Endothelial cell (in vitro differentiated cells): ENCODE results near the gene TMEM125. TPM values are rescaled to one million over a fixed set of nuclear protein-coding genes. Genes with fewer than 3 reads are reported as not detected.

Experiments
- DNase-seq: peaks from one replicate; pipeline ENCODE4 v3.0.0; 2021; ENCODE audit warnings: low spot score
- H3K27ac Mint-ChIP-seq: one replicate; pipeline ENCODE4 v1.8.0; 2021; ENCODE audit warnings: mixed read lengths, inconsistent platforms; ENCODE audit not compliant: unreplicated experiment
- H3K27me3 Mint-ChIP-seq: one replicate; pipeline ENCODE4 v1.8.0; 2021; ENCODE audit warnings: mild to moderate bottlenecking, moderate library complexity, mixed read lengths, inconsistent platforms; ENCODE audit not compliant: unreplicated experiment
- H3K36me3 Mint-ChIP-seq: one replicate; pipeline ENCODE4 v1.8.0; 2021; ENCODE audit warnings: mild to moderate bottlenecking, low read depth, mixed read lengths, inconsistent platforms; ENCODE audit not compliant: unreplicated experiment
- H3K4me1 Mint-ChIP-seq: one replicate; pipeline ENCODE4 v1.8.0; 2021; ENCODE audit warnings: mild to moderate bottlenecking, mixed read lengths, inconsistent platforms; ENCODE audit not compliant: unreplicated experiment
- H3K4me3 Mint-ChIP-seq: one replicate; pipeline ENCODE4 v1.8.0; 2021; ENCODE audit warnings: mild to moderate bottlenecking, mixed read lengths, inconsistent platforms; ENCODE audit not compliant: unreplicated experiment
- H3K9me3 Mint-ChIP-seq: one replicate; pipeline ENCODE4 v1.8.0; 2021; ENCODE audit warnings: mixed read lengths, inconsistent platforms; ENCODE audit not compliant: unreplicated experiment
- CTCF ChIP-seq: fragments of 200-600 bp; sonication (generic); IDR thresholded peaks from one replicate; pipeline ENCODE4 v1.5.0; 2021; ENCODE audit warnings: antibody characterized with exemption; ENCODE audit not compliant: unreplicated experiment
- total RNA-seq: library from RNA; stranded (reverse); fragmentation: NEBNext Ultra II Directional; extraction: Animal tissue kit (Norgen Biotek cat#: 25700); gene quantifications from one replicate; pipeline ENCODE4 v1.2.1, GENCODE V29; 2021; ENCODE audit not compliant: unreplicated experiment

TMEM125 gene
- total RNA-seq, 1 donor from 2014 or later, result 2.7 TPM

GRCh38 chr1:43225168-43225567 is 44.6 kb upstream of the TMEM125 start:
- DNase-seq, result no peak
- no peak overlapping the region for H3K27ac Mint-ChIP-seq
- peaks cover 7% of the 10 kb centered on the region for H3K4me1 Mint-ChIP-seq
- no peaks in the 10 kb centered on the region for H3K9me3 Mint-ChIP-seq
- no peaks in the 10 kb centered on the region for H3K36me3 Mint-ChIP-seq
- H3K4me3 Mint-ChIP-seq, result no peak overlapping the region
- H3K27me3 Mint-ChIP-seq, result peaks cover 9% of the 10 kb centered on the region
- no peak for TF ChIP-seq CTCF

DNA sequence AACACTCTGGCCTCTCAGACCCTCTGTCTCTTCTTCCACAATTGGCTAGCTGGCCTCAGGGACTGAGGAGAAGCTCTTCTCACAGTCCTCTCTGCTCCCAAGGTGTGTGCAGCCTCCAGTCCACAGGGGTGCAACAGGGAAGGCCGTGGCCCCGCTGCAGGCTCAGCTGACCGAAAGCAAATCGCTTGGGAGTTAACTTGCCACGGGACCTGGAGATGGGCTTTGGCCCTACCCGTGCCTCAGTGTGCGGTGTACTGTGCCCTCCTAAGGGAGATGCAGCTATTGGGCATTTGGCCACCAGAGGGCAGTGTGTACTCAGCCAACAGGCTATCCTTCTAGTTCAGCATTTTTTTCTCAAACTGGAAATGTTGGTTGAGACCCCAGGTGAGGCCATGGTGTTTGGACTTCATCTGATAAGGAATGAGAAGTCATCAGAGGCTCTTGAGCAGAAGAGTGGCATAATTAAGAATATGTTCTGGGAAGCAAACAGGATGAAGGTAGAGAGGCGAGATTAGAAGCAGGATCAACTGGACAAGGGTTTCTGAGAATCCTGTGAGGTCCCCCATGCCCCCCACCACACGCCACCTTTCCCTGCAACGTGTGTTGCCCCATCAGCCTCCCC is 42.5 kb upstream of the TMEM125 start:
- H3K27me3 Mint-ChIP-seq, result peaks cover 9% of the 10 kb centered on the region
- no peak overlapping the region for H3K27ac Mint-ChIP-seq

DNA sequence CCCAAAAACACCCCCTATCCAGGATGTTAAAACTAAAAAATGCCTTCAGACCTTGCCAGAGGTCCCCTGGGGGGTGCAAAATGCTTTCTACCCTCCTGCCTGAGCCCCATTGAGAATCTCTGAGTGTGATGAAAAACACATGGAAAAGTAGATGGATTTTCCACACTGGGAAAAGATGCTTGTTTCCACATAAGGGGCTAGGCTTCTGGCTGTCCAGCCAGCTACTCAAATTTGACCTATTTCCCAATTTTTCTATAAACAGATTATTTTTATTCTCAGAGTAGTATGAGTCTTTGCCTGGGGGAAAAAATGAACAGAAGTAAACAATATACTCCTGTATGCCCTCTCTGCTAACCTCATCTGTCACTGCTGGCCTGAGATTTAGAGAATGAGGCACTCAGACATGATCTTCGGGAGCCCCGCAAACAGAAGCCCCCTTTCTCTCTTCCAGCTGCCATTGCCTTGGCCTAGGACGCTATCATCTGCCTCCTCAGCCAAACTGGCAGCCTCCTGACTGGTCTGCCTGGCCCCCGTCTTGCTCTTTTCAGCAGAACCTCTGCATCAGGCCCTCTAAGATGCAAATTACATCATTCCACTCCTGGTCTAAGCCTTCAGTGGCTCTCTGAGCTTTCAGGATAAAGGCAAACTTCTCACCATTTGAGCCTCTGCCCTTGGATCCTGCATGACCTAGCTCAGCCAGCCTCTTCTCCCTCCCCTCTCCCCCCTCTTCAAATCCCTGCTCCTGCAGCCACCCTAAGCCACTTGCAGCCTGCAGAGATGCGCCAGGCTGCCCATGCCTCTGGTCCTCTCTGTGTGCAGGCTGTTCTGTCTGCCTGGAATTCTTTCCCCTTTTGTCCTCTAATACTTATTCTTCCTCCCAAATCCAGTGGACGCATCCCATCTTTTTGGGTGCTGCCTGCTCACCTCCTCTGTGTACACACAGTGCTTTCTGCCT is 39.7 kb upstream of the TMEM125 start:
- TF ChIP-seq CTCF, result no peak
- no peak overlapping the region for H3K27ac Mint-ChIP-seq
- no peaks in the 10 kb centered on the region for H3K4me1 Mint-ChIP-seq
- H3K36me3 Mint-ChIP-seq, result no peaks in the 10 kb centered on the region
- H3K4me3 Mint-ChIP-seq, result no peak overlapping the region
- H3K9me3 Mint-ChIP-seq, result no peaks in the 10 kb centered on the region
- peaks cover 9% of the 10 kb centered on the region for H3K27me3 Mint-ChIP-seq
- no peak for DNase-seq

More for the DNA sequence above, 42.5 kb upstream of the TMEM125 start:
- Mint-ChIP-seq H3K36me3 (no peaks in the 10 kb centered on the region), H3K4me1 (no peaks in the 10 kb centered on the region), H3K9me3 (no peaks in the 10 kb centered on the region), H3K4me3 (no peak overlapping the region)
- peak; percentile 90 for DNase-seq
- TF ChIP-seq CTCF, result peak; percentile 96

DNA sequence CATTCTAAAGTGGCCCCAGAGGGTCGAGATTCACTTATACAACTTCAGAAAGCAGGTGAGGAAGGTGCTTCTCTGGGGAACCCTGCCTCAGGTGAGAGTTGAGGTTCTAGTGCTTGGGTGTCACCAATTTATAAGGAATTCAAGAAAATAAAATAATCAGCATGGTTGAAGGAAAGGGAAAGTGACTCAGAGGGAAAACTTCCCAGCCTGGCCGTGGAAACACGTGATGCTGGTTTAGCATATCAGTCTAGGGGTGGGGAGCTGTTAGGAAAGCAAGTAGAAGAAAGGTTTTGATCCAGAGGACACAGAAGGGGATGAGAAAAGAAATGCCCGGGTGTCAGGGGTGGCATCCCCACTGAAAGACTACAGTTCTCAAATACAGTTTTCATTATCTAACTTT is 37.7 kb upstream of the TMEM125 start:
- no peak for TF ChIP-seq CTCF
- Mint-ChIP-seq H3K9me3 (no peaks in the 10 kb centered on the region), H3K27me3 (peaks cover 5% of the 10 kb centered on the region), H3K4me3 (no peak overlapping the region), H3K27ac (no peak overlapping the region), H3K4me1 (no peaks in the 10 kb centered on the region), H3K36me3 (no peaks in the 10 kb centered on the region)
- DNase-seq, result no peak

DNA sequence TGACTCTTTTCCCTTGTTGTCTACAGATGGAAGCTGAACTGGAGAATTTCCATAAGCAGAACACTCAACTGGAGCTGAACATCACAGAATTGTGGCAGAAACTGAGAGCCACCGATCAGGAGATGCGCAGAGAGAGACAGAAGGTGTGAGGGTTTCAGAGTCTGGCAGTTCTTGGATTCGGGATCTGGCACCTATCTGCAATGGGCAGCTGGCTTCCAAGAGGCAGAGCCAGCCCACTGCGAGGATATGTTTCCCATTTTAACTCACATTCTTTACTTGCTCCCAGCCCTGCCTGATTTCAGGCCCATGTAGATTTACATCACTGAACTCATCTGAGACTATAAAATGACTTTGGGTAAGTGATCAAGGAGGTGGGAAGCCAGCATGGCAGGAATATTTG is 37.3 kb upstream of the TMEM125 start:
- peaks cover 5% of the 10 kb centered on the region for H3K27me3 Mint-ChIP-seq
- TF ChIP-seq CTCF, result no peak
- no peak for DNase-seq
- no peaks in the 10 kb centered on the region for H3K4me1 Mint-ChIP-seq
- no peaks in the 10 kb centered on the region for H3K36me3 Mint-ChIP-seq
- no peak overlapping the region for H3K4me3 Mint-ChIP-seq
- H3K27ac Mint-ChIP-seq, result no peak overlapping the region
- no peaks in the 10 kb centered on the region for H3K9me3 Mint-ChIP-seq
